Stimulated activated CD8-positive, alpha-beta memory T cell treated with anti-CD3 and anti-CD28 coated beads, Interleukin-15, amount 100 ng/mL, for 4 hours (primary cell): ENCODE measurements around the gene CENPA.
A peak's percentile ranks its signal among the peaks of the same experiment; 100 is the strongest.
"Not testable (repeated sequence)": the region's sequence is repeated elsewhere in the genome, so short reads cannot be mapped to it uniquely, and the experiment has no call there.

Experiments used
- DNase-seq, 2 donors: peaks; one replicate each; pipeline ENCODE4 v3.0.0-alpha.2; 2020; ENCODE audit warnings: low read depth in 2 of 2

The CENPA gene

DNA sequence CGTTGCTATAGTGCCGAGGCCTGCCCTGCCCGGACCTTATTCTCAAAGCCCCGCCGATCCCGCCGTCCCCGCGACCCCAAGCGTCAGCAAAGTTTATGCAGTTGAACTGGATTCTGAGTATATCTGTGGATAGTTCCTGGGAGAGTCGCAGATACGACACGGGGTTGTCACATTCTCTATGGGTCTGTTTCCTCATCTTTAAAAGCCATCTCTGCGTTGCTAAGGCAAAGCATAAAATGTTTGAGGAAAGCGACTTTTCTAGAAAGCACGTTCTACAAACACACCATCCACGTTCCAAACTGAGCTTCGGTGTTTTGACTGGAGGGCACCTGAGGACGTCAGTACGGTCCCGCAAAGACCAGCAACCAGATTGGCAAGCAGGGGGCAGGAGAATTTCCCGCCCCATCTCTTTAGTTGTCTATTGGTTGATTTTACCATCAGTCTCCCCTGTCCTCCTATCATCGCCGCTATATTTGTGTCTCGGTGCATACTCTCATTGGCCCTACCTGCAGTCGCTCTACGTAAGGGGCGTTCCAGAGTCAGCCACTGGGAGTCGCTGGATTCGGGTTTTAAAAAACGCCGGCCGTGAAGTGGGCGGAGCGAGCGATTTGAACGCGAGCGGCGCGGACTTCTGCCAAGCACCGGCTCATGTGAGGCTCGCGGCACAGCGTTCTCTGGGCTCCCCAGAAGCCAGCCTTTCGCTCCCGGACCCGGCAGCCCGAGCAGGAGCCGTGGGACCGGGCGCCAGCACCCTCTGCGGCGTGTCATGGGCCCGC is at the start of gene CENPA:
CENPA (plus strand) TSS at position 626 of the 776 bp plus-strand sequence; CDS start at position 767, 141 bp downstream.
- peak; percentile 88 to 94 for DNase-seq

DNA sequence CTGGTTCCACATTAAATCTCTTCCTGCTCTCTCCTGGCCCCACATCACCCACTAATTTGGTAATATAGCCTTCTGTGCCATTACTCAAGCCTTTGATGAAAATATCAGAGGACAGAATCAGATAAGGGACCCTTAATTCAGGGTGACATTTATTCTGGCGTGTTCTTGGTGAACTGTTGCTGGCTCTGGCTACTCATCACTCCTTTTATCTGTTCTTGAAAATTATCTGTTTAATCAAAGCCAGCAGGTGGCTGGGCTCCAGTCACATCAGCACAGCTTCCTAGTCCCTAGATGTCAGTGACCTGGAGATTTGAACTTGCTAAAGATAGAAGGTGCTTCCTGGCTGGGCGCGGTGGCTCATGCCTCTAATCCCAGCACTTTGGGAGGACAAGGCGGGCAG is 48.6 kb upstream of the CENPA start:
- DNase-seq = no peak

DNA sequence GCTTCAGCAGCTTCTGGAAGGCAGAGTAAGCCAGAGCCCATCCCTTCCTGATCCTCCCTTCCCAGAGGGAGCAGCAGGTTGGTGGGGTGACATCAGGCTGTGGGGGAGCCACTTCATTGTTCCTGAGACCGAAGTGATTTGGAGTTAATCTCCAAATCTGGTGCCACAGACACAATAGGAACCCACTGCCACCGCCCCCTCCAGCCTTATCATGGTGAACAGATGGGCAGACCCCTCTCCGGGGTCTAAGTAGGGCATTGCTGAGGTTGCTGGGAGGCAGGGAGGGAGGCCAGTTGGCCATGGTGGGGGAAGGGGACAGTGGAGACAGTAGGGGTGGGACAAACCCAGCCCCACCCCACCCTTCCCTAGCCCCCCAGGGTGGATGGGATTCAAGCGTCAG is 47.4 kb upstream of the CENPA start:
- DNase-seq = no peak

DNA sequence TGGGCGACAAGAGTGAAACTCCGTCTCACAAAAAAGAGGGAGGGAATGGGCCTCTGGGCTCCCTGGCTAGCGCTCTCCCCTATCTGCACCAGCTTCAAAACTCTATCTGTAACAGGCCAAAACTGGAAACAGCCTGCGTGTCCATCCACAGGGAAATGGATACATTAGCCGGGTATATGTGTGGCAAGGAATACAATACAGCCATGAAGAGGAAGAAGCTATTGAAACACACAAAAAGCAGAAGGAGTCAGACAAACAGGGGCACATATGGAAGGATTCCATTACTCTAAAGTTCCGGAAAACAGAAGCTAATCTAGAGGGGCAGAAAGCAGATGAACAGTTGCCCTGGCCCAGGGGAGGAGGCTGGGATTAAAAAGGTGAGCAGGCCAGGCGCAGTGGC is 46.3 kb upstream of the CENPA start:
- no peak for DNase-seq

DNA sequence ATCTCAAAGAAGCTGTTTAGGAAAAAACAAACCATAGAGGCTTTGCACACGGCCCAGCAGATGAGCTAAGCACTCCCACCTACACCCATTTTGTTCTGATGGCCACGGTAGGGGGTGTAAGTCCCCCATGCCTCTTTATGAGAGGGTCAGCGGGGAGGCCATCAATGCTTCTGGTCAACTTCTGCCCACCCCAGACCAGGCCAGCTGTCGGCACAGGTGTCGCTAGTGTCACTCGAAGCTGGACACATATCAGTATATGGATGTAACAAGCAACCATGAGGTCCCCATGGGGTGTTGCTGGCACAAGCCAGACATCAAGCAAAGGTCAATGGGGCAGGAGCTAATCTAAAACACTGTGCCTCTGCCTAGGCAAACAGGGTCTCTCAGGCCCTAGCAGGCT is 45.5 kb upstream of the CENPA start:
- DNase-seq = no peak

DNA sequence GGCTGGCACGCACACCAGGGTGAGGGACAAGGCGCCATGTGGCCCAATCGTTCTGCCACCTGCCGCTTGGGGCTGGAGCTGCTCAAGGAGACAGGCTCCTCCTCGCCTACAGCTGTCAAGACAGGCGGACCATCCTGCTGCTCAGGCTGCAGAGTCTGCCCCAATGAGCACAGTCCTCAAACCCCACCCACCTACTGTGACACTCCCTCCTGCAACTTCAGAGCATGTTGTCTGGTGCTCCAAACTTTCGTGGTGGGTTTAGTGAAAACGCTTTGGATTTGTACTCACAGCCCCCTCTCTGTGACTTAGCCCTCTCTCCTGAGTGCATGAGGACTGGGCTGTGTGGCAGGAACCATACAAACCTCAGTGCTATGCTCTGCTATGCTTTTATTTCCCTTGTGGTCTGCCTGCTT is 45.0 kb upstream of the CENPA start:
- DNase-seq = peak in 1 of 2 donors; percentile 11

DNA sequence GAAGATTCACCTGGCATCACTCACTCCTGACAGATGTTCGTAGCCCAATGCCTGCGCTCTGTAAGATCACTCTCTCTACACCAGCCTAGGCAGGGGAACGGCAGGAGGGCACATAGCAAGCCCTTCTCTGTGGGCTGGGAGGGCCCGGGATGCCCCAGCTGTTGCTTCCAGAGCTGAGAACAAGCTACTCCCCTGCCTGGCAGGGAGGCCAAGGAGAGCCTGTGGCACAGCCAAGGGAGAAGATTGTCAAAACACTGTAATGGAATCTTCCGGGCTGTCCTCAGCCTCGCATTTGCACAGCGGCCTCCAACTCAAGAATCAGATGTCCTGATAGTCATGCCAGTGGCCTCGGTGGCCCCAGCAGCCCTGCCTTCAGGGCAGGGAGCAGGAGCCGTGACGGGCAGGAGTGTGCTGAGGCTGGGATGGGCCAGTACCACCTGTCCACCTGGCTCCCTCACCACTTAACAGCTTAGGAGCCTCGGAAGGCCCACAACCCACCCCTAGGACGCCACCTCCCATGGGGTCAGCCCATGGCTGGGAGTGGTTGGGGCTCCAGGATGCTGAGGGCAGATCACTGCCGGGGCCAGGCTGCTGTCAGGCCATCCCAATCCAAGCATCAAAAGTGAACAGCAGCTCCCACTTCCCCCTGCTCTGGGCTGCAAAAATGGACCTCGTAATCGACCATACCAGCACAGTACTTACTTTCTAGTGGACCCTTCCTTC is 43.6 kb upstream of the CENPA start:
- DNase-seq = no peak

DNA sequence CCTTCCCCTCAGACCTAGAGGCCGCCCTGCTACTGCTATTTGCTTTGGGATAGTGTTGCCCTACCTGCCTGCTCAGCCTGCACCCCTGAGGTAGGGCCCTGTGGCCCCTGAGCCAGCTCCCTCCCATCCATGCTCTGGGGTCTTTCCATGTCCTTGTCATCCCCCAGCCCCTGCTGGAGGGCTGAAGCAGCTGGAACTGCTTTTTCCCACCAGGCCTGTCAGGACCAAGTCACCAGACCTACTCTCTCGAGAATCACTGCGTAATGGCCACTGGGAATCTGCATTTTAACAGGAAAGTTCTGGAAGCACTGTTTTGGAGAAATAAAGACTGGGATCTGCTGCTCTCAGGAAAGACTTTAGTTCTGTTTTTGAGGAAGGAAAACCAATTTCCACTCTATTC is 42.0 kb upstream of the CENPA start:
- no peak for DNase-seq

DNA sequence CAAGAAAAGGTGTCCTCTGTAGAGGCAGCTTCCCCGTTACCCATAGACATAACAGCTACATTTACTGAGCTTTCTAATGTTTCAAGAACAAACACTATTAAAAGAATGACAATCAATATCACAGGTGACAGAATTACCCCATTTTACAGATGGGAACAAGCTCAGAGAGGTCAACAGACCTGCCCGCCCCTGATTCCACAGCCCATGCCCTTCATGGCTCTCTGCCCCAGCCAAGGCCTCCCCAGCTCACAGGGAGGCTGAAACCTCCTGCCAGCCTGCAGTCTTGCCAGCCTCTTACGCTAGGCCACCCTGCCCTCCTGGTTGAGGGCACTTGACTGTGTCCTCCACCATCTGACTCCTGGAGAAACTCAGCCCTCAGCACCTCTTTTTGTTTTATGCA is 40.9 kb upstream of the CENPA start:
- no peak for DNase-seq

DNA sequence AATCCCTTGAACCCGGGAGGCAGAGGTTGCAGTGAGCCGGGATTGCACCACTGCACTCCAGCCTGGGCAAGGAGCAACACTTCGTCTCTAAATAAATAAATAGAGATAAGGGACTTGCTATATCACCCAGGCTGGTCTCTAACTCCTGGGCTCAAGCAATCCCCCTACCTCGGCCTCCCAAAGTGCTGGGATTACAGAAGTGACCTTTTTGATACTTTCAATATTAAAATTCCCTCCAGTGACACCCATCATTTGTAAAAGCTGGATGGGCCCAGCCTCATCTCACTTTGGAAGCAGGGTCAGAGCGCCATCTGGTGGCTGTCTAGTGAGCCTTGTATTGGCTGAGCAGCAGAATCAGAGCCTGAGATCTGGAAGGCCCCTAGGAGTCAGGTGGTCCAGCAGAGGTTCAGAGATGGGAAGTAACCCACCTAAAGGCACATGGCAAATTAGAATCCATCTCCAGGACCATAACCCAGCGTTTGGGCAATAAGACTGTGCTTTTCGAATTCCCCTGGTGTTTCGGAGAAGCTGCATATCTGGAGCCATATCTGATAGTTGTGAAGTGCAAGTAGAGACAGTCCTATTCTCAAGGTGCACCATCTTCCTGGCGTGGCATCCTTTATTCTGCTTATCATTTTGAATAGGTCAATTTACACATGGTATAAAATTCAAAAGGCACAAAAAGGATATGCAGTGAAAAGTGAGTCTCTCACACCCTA is 40.1 kb upstream of the CENPA start:
- DNase-seq = peak; percentile 29 to 47

DNA sequence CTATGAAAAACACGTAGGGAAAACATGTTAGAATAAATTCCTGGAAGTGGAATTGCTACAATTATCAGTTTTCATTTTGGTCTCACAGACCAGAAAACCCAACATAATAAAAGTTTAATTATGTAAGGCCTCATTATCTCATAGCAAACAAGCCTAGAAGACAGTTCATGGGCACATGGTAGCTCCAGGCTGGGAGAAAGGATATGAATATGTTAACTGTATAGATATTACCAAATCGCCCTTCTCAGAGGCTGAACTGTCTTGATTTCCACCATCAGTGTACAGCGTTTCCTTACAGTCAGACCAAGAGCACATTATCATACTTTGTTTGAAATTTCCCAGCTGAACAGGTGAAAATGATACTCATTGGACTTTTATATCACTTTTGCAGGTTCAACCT is 38.9 kb upstream of the CENPA start:
- DNase-seq = no peak

DNA sequence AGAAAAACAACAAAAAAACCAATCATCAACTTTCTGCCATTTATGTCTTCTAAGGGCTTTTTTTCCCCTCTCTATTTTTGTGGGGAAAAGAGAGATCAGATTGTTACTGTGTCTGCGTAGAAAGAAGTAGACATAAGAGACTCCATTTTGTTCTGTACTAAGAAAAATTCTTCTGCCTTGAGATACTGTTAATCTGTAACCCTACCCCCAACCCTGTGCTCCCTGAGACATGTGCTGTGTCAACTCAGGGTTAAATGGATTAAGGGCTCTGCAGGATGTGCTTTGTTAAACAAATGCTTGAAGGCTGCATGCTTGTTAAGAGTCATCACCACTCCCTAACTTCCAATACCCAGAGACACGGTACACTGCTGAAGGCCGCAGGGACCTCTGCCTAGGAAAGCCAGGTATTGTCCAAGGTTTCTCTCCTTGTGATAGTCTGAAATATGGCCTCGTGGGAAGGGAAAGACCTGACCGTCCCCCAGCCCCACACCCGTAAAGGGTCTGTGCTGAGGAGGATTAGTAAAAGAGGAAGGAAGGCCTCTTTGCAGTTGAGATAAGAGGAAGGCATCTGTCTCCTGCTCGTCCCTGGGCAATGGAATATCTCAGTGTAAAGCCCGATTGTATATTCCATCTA is 36.0 kb upstream of the CENPA start:
- DNase-seq = not testable (repeated sequence)

DNA sequence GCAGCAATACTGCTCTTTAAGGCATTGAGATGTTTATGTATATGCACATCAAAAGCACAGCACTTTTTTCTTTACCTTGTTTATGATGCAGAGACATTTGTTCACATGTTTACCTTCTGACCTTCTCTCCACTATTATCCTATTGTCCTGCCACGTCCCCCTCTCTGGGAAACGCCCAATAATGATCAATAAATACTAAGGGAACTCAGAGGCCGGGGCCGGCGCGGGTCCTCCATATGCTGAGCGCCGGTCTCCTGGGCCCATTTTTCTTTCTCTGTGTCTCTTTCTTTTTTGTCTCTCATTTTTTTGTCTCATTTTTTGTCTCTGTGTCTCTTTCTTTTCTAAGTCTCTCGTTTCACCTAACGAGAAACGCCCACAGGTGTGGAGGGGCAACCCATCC is 35.4 kb upstream of the CENPA start:
- not testable (repeated sequence) for DNase-seq

DNA sequence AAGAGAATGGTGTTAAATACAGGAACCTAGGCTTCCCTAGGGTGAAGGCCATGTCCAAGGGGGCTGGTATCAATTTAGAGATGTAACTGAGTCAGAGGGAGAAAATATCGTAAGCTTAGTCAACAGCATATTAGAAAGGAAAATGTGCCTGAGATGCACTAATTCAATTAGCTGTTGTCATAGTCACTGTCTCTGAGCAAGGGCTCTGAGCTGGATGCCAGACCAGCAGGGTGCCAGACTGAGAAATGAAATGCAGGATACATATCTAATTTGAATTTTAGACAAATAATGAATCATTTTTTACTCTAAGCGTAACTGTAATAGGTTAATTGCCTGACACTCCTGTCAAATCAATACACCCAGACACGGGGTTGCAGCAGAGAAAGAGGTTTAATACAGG is 33.2 kb upstream of the CENPA start:
- DNase-seq = no peak

DNA sequence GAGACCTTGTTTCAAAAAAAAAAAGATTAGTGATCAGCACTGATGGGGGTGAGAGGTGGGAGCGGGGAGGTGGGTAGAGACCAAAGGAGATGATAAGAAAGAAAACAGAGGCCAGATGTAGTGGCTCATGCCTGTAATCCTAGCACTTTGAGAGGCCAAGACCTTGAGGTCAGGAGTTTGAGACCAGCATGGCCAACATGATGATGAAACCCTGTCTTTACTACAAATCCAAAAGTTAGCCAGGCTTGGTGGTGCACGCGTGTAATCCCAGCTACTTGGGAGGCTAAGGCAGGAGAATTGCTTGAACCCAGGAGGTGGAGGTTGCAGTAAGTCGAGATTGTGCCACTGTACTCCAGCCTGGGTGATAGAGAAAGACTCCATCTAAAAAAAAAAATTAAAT is 31.3 kb upstream of the CENPA start:
- no peak for DNase-seq

DNA sequence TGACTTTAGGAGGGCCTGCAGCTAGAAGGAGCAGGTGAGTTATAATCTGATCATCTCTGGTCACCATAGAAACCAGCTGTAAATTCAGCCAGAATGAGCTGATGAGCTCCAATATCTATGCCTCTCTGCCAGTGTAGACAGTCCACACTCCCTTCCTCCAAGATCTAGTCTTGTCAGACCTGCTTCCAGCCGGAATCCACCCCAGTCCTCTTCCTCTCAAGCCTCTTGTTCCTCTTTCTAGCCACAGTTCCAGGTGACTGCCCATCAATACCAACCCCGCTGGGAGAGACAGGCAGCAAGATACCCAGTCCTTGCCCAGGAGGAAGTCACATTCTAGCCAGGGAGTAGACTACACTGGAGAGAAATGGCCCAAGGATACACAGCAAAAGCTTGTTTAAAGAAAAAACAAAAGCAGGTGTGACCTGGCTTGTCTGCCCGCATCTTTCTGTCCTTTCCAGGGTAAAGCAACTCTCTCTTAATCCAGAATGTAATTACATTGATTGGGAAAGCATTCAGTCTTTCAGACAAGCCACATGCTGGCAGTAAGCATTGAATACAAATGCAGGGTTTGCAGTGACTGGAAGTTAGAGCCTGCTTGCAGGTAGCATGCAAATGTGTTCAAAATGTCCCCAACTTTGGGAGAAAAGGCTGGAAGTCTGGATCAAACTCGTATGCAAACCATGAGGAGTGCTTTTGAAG is 30.7 kb upstream of the CENPA start:
- DNase-seq = no peak

DNA sequence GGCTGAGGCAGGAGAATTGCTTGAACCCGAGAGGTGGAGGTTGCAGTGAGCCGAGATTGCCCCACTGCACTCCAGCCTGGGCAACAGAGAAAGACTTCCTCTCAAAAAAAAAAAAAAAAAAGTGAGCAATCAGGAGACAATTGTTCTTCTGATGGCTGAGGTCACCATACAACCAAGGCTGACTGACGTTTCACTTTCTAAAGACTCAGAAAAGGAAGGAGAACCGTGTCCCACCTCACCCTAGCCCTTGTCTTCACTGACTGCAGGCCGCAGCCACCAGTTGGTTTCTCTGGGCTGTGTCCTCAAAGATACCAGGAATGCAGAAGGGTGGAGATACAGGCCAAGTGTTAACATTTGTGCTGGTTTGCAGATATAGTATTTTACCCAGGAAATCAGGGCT is 29.5 kb upstream of the CENPA start:
- DNase-seq = no peak

DNA sequence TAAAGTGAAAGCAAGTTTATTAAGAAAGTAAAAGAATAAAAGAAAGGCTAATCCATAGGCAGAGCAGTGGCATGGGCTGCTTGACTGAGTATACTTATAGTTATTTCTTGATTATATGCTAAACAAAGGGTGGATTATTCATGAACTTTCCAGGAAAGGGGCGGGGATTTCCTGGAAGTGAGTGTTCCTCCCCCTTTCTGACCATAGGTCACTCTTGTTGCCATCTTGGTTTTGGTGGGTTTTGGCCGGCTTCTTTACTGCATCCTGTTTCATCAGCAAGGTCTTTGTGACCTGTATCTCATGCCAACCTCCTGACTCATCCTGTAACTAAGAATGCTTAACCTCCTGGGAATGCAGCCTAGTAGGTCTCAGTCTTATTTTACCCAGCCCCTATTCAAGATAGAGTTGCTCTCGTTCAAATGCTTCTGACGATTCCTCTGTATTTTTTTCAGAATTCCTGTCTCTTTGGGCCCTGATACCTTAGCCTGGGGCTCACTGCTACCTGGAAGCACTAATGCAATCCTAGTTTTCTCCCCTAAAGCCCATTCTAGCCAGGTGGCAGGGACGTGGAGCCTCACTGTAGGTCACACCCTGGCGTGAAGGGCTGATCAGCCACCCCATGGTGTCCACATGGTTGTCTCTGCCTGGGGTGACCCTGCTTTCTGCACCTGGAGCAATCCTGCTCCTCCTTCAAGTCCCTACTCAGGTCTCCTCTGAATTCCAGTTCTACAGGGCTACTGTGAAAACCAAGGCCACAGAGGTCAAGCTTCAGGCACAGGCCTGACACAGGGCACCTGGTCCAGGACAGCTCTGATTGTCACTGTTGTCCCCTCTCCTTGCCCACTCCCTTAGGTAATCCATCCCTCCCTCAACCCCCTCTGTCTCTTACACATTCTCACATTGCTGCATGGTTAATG is 27.7 kb upstream of the CENPA start:
- no peak for DNase-seq

DNA sequence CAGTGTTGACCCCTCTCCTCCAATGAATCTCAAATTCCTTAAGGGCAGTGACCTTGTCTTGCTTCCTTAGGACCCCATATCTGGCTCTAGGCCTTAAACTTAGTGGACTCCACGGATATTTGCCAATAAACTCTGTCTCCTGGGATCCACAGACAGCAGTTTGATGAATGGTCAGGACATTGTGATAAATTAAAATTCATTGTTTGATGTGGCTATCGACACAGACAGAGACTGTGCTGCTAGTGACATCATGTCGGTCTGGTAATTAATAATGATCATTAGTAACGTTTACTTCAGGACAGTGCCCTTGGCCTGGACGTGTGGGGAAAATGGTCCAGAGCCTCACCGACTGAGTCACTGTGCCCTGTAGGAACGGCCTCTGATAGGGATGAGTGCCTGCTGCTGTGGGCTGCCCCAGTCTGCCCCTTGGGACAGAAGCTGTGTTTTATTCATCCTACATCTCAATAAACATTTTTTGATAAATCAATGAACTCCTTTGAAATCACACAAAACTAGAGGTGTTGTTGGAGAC is 27.0 kb upstream of the CENPA start:
- no peak for DNase-seq

DNA sequence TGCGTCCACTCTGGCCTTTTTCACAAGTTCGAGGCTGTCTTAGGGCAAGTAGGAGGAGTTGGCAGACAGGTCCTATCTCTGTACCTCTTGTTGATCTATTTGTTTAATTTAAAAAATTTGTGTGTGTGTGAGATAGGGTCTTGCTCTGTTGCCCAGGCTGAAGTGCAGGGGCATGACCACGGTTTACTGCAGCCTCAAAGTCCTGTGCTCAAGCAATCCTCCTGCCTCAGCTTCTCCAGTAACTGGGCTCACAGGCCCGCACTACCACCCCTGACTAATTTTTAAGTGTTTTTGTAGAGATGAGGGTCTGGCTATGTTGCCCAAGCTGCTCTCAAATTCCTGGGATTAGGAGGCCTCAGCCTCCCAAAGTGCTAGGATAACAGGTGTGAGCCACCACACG is 26.0 kb upstream of the CENPA start:
- DNase-seq = no peak
